Measurements from ENCODE around the gene TEKT3. TPM values are rescaled to one million over a fixed set of nuclear protein-coding genes. Genes with fewer than 3 reads are reported as not detected.

TEKT3 gene
- polyA plus RNA-seq, 1 of the 3 experiments (the other 2 are of a cell fraction): 0.62 TPM

GRCh38 chr17:15261258-15261801 lies 80.1 kb downstream of the TEKT3 start:
- Histone ChIP-seq H3K4me3 (ENCODE audit: low read depth in 2 of 2, low read length in 1 of 2) (peak overlapping the region; percentile 72 to 92), H3K27ac (ENCODE audit: low read depth in 2 of 2, low read length in 1 of 2) (peak overlapping the region; percentile 78 to 92), H3K9ac (peak overlapping the region; percentile 76; the same call in 1 of the 2 replicates), H3K79me2 (ENCODE audit: insufficient read depth) (peaks cover 22% of the 10 kb centered on the region; the same call in 1 of the 2 replicates), H3F3A (replicated peaks; ENCODE audit: insufficient read depth) (peaks cover 4% of the 10 kb centered on the region), H4K20me1 (ENCODE audit: insufficient read depth) (no peaks in the 10 kb centered on the region; the same call in 1 of the 2 replicates), H3K4me1 (ENCODE audit: control insufficient read depth in 1 of 2, insufficient read depth in 2 of 2, low read depth in 1 of 2, low read length in 1 of 2) (peaks cover 0 to 33% of the 10 kb centered on the region in 2 experiments; a peak in 2 of 4 replicates), H3K9me3 (no peaks in the 10 kb centered on the region), H3K4me2 (peak overlapping the region; percentile 97), H3K27me3 (ENCODE audit: insufficient read depth) (no peaks in the 10 kb centered on the region; the same call in 1 of the 2 replicates), H2AFZ (ENCODE audit: low read depth) (peak overlapping the region; percentile 87), H3K36me3 (replicated peaks in 1 of 2; ENCODE audit: control insufficient read depth in 1 of 2, insufficient read depth in 2 of 2, low read length in 1 of 2) (peaks cover 5 to 22% of the 10 kb centered on the region in 2 experiments), H3K9me2 (no peaks in the 10 kb centered on the region)
- DNase-seq: peak; percentile 81
- TF ChIP-seq RXRA (IDR thresholded peaks at IDR 0.05; ENCODE audit: borderline replicate concordance, low read depth) (no peak), MEF2A (IDR thresholded peaks at IDR 0.05; ENCODE audit: borderline replicate concordance, low read depth) (no peak), PBX3 (IDR thresholded peaks at IDR 0.05) (no peak), SMC3 (IDR thresholded peaks at IDR 0.05; ENCODE audit: low read depth, low read length) (peak; percentile 15; the same call in 1 of the 2 replicates), NRF1 (IDR thresholded peaks at IDR 0.05; ENCODE audit: low read depth, low read length) (peak; percentile 41), RFX5 (IDR thresholded peaks at IDR 0.05; ENCODE audit: low read length) (no peak), MXI1 (IDR thresholded peaks at IDR 0.05; ENCODE audit: low read depth, low read length) (0 out of 2 replicates have a peak, but pooled peaks have one; percentile 20)
- TF ChIP-seq, protein P1, sequence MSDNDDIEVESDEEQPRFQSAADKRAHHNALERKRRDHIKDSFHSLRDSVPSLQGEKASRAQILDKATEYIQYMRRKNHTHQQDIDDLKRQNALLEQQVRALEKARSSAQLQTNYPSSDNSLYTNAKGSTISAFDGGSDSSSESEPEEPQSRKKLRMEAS (IDR thresholded peaks at IDR 0.05; ENCODE audit: low read depth): 0 out of 2 replicates have a peak, but pooled peaks have one; percentile 26
- TF ChIP-seq, protein P2, sequence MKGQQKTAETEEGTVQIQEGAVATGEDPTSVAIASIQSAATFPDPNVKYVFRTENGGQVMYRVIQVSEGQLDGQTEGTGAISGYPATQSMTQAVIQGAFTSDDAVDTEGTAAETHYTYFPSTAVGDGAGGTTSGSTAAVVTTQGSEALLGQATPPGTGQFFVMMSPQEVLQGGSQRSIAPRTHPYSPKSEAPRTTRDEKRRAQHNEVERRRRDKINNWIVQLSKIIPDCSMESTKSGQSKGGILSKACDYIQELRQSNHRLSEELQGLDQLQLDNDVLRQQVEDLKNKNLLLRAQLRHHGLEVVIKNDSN (IDR thresholded peaks at IDR 0.05; ENCODE audit: borderline replicate concordance, low read depth): no peak
- TF ChIP-seq, protein P3, sequence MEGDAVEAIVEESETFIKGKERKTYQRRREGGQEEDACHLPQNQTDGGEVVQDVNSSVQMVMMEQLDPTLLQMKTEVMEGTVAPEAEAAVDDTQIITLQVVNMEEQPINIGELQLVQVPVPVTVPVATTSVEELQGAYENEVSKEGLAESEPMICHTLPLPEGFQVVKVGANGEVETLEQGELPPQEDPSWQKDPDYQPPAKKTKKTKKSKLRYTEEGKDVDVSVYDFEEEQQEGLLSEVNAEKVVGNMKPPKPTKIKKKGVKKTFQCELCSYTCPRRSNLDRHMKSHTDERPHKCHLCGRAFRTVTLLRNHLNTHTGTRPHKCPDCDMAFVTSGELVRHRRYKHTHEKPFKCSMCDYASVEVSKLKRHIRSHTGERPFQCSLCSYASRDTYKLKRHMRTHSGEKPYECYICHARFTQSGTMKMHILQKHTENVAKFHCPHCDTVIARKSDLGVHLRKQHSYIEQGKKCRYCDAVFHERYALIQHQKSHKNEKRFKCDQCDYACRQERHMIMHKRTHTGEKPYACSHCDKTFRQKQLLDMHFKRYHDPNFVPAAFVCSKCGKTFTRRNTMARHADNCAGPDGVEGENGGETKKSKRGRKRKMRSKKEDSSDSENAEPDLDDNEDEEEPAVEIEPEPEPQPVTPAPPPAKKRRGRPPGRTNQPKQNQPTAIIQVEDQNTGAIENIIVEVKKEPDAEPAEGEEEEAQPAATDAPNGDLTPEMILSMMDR (IDR thresholded peaks at IDR 0.05): no peak
- ChIA-PET CTCF (interaction anchor here (0.5 to 13.3 kb wide), 15 partner anchors 32 to 847 kb away, joined by 3 to 359 read pairs (median 4); no protein-coding TSS in a partner anchor), POLR2A (interaction anchor here (1.5 kb wide), 1 partner anchor 236 kb away, joined by 3 read pairs; no protein-coding TSS in a partner anchor)
- WGBS (ENCODE audit: low lambda C conversion rate): 7% methylated on average over 13 of the region's 32 CpGs

Data from SK-N-SH (cell line).